ENCODE results near the gene TBX21.
"Not testable (repeated sequence)": the region's sequence is repeated elsewhere in the genome, so short reads cannot be mapped to it uniquely, and the experiment has no call there.

Gene TBX21

GRCh38 chr17:47731396-47731795 is 1.6 kb upstream of the TBX21 start:
- DNase-seq (ENCODE audit: low read depth in 2 of 2), result no peak

DNA sequence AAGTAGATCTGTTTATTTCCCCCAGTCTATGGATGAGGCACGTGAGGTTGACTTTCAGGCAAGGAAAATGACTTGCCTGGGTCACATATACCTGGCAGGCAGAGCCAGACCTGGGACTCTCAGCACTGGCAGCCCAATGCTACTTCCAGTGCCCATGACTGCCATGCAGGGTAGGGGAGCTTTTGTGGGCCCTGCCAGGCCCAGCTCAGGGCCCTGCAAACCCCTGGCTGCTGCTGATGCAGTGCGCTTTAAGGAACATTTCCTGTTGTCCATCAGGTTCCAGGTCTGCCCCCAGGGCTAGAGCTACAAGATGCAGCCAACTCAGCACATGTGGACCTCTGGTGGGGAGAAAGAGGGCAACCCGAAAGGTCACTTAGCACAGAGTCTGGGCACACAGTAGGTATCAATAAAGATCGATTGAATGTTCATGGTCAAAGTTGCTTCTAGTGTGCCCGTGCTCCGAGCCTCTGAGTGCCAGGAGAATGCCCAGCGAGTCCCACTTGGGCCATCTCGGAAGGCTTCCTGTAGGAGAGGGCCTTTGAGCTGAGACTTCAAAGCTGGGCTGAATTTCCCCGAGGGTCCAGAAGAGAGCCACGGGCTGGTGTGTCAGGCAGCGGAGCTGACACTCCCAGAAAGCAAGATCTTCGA is 513 bp upstream of the TBX21 start:
- DNase-seq (ENCODE audit: low read depth in 2 of 2), result no peak

DNA sequence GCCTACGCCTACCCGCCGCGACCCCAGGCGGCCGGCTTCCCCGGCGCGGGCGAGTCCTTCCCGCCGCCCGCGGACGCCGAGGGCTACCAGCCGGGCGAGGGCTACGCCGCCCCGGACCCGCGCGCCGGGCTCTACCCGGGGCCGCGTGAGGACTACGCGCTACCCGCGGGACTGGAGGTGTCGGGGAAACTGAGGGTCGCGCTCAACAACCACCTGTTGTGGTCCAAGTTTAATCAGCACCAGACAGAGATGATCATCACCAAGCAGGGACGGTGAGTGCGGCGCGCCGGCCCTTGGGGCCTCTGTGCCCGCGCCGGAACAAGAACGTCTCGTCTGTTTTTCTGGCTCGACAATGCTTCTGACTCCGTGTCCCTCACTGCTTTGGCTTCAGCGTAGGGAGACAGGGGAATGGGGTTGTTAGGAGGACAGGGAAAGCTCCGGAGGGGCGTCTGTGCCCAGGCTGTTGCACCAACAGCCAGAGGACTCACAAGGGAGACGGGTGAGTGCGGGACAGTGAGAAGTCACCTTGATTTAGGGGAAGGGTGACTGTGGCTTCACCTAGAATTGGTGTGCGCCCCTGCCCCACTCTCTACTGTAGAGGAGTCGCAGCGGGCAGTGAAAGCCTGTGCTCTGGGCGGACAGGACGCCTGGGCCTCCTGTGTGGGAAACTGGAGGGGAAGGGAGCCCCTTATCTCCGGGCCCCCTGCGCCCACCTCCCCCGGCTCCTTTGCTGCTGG is 806 bp downstream of the TBX21 start:
- DNase-seq (ENCODE audit: low read depth in 2 of 2), result no peak

DNA sequence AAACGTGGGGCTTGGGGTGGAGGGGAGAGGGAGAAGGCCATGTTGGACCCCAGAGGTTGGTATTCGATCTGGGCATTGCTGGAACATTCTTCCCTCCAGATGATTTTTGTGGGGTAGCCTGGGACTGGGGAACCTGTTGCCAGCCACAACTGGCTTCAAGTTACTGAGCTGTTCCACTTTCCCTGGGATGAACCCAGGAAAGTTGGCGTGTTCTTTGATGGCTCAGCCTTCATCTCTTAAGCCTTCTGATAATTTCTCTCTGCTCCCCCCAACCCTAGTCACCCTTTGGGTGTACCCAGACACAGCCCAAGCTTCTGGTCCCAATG is 2.1 kb downstream of the TBX21 start:
- no peak for DNase-seq (ENCODE audit: low read depth in 2 of 2)

- DNase-seq (ENCODE audit: low read depth in 2 of 2), result no peak
These were observed 2.5 kb downstream of the TBX21 start for GRCh38 chr17:47735536-47736011.

- no peak for DNase-seq (ENCODE audit: low read depth in 2 of 2)
These were observed 3.8 kb downstream of the TBX21 start for GRCh38 chr17:47736501-47737495.

GRCh38 chr17:47738178-47738577 is 5.1 kb downstream of the TBX21 start:
- no peak for DNase-seq (ENCODE audit: low read depth in 2 of 2)

- DNase-seq (ENCODE audit: low read depth in 2 of 2), result no peak
These were observed 6.1 kb downstream of the TBX21 start for GRCh38 chr17:47739150-47739549.

DNA sequence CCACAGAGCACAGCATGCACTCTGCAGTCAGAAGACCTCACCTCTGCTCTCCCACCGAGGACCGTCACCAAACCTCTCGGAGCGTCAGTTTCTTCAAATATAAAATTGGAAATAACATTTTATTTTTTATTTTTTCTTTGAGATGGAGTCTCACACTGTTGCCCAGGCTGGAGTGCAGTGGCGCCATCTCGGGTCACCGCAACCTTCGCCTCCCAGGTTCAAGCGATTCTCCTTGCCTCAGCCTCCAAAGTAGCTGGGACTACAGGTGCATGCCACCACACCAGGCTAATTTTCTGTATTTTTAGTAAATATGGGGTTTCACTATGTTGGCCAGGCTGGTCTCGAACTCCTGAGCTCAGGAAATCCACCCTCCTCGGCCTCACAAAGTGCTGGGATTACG is 6.9 kb downstream of the TBX21 start:
- not testable (repeated sequence) for DNase-seq (ENCODE audit: low read depth in 2 of 2)

DNA sequence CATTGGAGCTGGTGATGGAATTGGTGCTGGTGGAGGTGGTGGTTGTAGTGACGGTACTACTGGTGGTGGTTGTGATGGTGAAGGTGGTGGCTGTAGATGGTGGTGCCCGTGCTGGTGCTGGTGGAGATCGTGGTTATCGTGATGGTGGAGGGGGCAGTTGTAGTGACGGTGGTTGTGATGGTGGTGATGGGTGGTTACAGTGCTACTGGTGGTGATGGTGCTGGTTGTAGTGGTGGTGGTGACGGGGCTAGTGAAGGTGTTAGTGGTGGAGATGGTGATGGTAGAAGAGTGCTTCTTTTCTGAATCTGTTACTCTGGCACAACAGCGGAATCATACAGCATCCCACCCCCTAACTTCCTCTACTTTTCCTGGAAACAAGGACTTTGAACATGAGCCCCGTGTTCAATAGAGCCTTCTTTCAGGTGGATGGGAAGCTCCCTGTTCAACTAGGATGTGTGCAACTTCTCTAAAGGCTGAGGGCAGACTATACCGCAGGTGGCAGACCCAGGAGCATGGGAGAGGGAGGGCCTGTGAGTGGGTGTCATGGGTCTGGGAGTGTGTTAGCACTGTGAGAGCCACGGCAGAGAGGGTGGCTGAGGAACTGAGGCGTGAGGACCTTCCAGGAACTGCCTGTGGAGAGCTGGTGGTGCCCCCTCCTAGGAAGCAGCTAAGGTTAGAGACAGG is 8.2 kb downstream of the TBX21 start:
- no peak for DNase-seq (ENCODE audit: low read depth in 2 of 2)

GRCh38 chr17:47741793-47742145 is 8.7 kb downstream of the TBX21 start:
- DNase-seq (ENCODE audit: low read depth in 2 of 2), result no peak

DNA sequence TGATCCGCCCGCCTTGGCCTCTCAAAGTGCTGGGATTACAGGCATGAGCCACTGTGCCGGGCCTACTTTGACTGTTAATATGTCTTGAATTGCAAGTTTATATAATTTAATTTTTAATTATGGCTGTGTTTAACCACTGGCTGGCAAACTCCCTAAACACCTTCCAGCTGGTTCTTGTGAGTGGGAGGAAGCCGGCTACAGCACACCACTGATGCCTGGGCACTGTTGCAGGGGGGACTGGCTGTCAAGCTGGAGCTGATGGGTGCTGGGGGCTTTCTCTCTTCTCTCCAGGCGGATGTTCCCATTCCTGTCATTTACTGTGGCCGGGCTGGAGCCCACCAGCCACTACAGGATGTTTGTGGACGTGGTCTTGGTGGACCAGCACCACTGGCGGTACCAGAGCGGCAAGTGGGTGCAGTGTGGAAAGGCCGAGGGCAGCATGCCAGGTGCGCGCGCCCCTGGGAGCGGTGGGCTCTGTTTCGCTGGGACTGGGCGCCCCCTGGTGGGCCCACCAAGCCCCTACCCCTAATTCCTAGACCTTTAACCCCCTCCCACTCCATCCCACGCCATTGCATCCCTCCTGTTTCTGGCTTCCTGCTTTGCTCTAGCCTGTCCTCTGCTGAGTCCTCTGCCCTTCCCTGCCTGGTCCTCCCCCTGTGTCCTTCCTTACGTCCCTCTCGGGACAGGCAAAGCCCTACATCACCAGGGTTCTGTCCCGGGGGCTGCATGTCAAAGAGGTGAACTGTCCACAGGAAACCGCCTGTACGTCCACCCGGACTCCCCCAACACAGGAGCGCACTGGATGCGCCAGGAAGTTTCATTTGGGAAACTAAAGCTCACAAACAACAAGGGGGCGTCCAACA is 9.5 kb downstream of the TBX21 start:
- DNase-seq (ENCODE audit: low read depth in 2 of 2), result no peak

GRCh38 chr17:47744168-47745036 is 11.4 kb downstream of the TBX21 start:
- DNase-seq (ENCODE audit: low read depth in 2 of 2), result no peak

DNA sequence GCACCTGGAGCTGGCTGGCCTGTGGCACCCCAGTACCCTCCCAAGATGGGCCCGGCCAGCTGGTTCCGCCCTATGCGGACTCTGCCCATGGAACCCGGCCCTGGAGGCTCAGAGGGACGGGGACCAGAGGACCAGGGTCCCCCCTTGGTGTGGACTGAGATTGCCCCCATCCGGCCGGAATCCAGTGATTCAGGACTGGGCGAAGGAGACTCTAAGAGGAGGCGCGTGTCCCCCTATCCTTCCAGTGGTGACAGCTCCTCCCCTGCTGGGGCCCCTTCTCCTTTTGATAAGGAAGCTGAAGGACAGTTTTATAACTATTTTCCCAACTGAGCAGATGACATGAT is 12.0 kb downstream of the TBX21 start:
- no peak for DNase-seq (ENCODE audit: low read depth in 2 of 2)

GRCh38 chr17:47751471-47751870 is 18.4 kb downstream of the TBX21 start:
- no peak for DNase-seq (ENCODE audit: low read depth in 2 of 2)

GRCh38 chr17:47757386-47757785 is 24.4 kb downstream of the TBX21 start:
- DNase-seq (ENCODE audit: low read depth in 2 of 2), result no peak

GRCh38 chr17:47760409-47761140 is 27.5 kb downstream of the TBX21 start:
- no peak for DNase-seq (ENCODE audit: low read depth in 2 of 2)

GRCh38 chr17:47762728-47763127 is 29.7 kb downstream of the TBX21 start:
- no peak for DNase-seq (ENCODE audit: low read depth in 2 of 2)

GRCh38 chr17:47763913-47764582 is 31.0 kb downstream of the TBX21 start:
- no peak for DNase-seq (ENCODE audit: low read depth in 2 of 2)

Measured in stimulated activated CD8-positive, alpha-beta memory T cell treated with anti-CD3 and anti-CD28 coated beads, Interleukin-7, amount 100 ng/mL, for 4 hours (primary cell).